OCI-LY7 (cell line): ENCODE results near the gene CHRM5. TPM values are rescaled to one million over a fixed set of nuclear protein-coding genes. Genes with fewer than 3 reads are reported as not detected.

ENCODE experiments used
- BruUV-seq: library from RNA; stranded (reverse); fragments of 400-500 nt; replicated peaks from 2 replicates; lab custom pipeline; 2021; lab: Mats Ljungman, UMichigan
- CTCF ChIA-PET: fragments of 300-600 bp; sonication (Branson Sonifier 250); formaldehyde crosslinking; loops from one replicate; lab custom pipeline; 2022; ENCODE audit warnings: antibody characterized with exemption; ENCODE audit not compliant: unreplicated experiment; lab: Charles Lee
- POLR2A ChIA-PET: fragments of 300-600 bp; sonication (Branson Sonifier 250); formaldehyde crosslinking; loops from one replicate; lab custom pipeline; 2022; ENCODE audit warnings: antibody characterized with exemption; lab: Charles Lee
- DNase-seq: peaks from one replicate; pipeline ENCODE4 v3.0.0-alpha.2; 2015; ENCODE audit warnings: low spot score
- H2AFZ ChIP-seq: fragments of 200-600 bp; sonication (generic), shearing (Covaris generic); 2 replicates; pipeline ENCODE4 v1.6.1; 2014; ENCODE audit warnings: mild to moderate bottlenecking, antibody characterized with exemption, low read length, moderate library complexity
- H3K27ac ChIP-seq: fragments of 200-600 bp; sonication (generic); 2 replicates; pipeline ENCODE4 v1.5.1; 2014; ENCODE audit warnings: mixed run types, low read depth, mild to moderate bottlenecking, moderate library complexity, low read length, inconsistent platforms; ENCODE audit not compliant: poor library complexity, severe bottlenecking
- H3K36me3 ChIP-seq: fragments of 200-600 bp; sonication (generic); 2 replicates; pipeline ENCODE4 v1.6.1; 2014; ENCODE audit warnings: mild to moderate bottlenecking, antibody characterized with exemption, low read length, moderate library complexity, mixed read lengths; ENCODE audit not compliant: insufficient read depth
- H3K4me1 ChIP-seq: fragments of 200-600 bp; sonication (generic); 2 replicates; pipeline ENCODE4 v1.5.1; 2014; ENCODE audit warnings: mild to moderate bottlenecking, low read length; ENCODE audit not compliant: insufficient read depth, poor library complexity, severe bottlenecking
- H3K4me2 ChIP-seq: fragments of 200-600 bp; sonication (generic); 2 replicates; pipeline ENCODE4 v1.6.1; 2014; ENCODE audit warnings: mild to moderate bottlenecking, low read length
- H3K4me3 ChIP-seq: fragments of 200-600 bp; sonication (generic); 2 replicates; pipeline ENCODE4 v1.5.1; 2014; ENCODE audit warnings: mild to moderate bottlenecking, low read depth, low read length; ENCODE audit not compliant: poor library complexity, severe bottlenecking
- H3K79me2 ChIP-seq: fragments of 200-600 bp; sonication (generic); 2 replicates; pipeline ENCODE4 v1.6.1; 2016; ENCODE audit warnings: low read depth, mild to moderate bottlenecking, low read length, moderate library complexity, mixed read lengths; ENCODE audit not compliant: insufficient read depth
- H3K9me2 ChIP-seq: fragments of 200-600 bp; sonication (generic); 2 replicates; pipeline ENCODE4 v1.6.1; 2016; ENCODE audit warnings: mild to moderate bottlenecking, low read length, mixed read lengths; ENCODE audit not compliant: insufficient read depth
- H3K9me3 ChIP-seq: fragments of 200-600 bp; sonication (generic); 2 replicates; pipeline ENCODE4 v1.6.1; 2014; ENCODE audit warnings: mild to moderate bottlenecking, mixed run types, low read length, mixed read lengths
- H4K20me1 ChIP-seq: fragments of 200-600 bp; sonication (generic); 2 replicates; pipeline ENCODE4 v1.6.1; 2014; ENCODE audit warnings: mild to moderate bottlenecking, antibody characterized with exemption, low read length, moderate library complexity, mixed read lengths; ENCODE audit not compliant: insufficient read depth
- EZH2phosphoT487 ChIP-seq: fragments of 200-600 bp; sonication (generic); IDR thresholded peaks from 2 replicates; pipeline ENCODE4 v1.6.1; 2018; ENCODE audit warnings: low read depth, borderline replicate concordance, mild to moderate bottlenecking, mixed run types, antibody characterized with exemption, low read length, moderate library complexity, mixed read lengths
- intact Hi-C: fragments of 100-400 bp; cut with micrococcal nuclease; formaldehyde crosslinking; loops from one replicate; pipeline ENCODE4 v1.10.0; 2022; ENCODE audit not compliant: unreplicated experiment
- total RNA-seq, 2 experiments: library from RNA; depleted of rRNA in 1 of 2; stranded (reverse); fragments of >200 nt in 1 of 2; shearing (Covaris generic) in 1 of 2; gene quantifications; 2 replicates each; pipeline ENCODE4 v1.2.3, GENCODE V29; 2014 to 2022
- TF ChIP-seq, protein P1 (sequence below): fragments of 200-600 bp; sonication (generic); conservative IDR thresholded peaks from 2 replicates; pipeline ENCODE4 v1.5.1; 2014; ENCODE audit warnings: mild to moderate bottlenecking, antibody characterized with exemption, low read length, moderate library complexity, mixed read lengths

CHRM5 gene
- total RNA-seq, 2 experiments from 2014 or later: not detected

DNA sequence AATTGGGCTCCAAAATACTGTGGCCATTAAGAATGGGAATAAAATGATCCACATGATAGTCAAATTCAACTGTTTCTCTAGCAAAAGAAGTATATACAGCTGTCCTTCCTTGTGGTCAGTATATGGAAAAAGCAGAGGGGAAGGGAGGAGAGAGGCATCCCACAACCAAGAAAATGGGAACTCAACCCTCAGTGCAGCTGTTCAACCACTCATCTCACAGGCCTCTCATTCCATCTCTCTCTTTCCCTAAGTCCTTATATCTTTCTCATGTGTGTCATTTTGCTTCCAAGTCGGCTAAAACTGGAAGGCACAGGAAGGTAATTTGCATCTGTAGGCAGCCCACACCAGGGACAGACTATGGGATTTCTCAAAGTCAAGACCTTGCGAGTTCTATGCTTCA is 43.2 kb downstream of the CHRM5 start:
- Histone ChIP-seq H3K27ac (no peak overlapping the region), H3K36me3 (no peaks in the 10 kb centered on the region), H2AFZ (no peak overlapping the region), H4K20me1 (no peaks in the 10 kb centered on the region), H3K4me1 (no peaks in the 10 kb centered on the region), H3K9me3 (no peaks in the 10 kb centered on the region), H3K4me2 (no peak overlapping the region), H3K4me3 (no peak overlapping the region), H3K79me2 (no peaks in the 10 kb centered on the region), H3K9me2 (no peaks in the 10 kb centered on the region)
- ChIA-PET CTCF (no interaction called here), POLR2A (no interaction called here)
- TF ChIP-seq, protein P1, sequence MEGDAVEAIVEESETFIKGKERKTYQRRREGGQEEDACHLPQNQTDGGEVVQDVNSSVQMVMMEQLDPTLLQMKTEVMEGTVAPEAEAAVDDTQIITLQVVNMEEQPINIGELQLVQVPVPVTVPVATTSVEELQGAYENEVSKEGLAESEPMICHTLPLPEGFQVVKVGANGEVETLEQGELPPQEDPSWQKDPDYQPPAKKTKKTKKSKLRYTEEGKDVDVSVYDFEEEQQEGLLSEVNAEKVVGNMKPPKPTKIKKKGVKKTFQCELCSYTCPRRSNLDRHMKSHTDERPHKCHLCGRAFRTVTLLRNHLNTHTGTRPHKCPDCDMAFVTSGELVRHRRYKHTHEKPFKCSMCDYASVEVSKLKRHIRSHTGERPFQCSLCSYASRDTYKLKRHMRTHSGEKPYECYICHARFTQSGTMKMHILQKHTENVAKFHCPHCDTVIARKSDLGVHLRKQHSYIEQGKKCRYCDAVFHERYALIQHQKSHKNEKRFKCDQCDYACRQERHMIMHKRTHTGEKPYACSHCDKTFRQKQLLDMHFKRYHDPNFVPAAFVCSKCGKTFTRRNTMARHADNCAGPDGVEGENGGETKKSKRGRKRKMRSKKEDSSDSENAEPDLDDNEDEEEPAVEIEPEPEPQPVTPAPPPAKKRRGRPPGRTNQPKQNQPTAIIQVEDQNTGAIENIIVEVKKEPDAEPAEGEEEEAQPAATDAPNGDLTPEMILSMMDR: no peak
- TF ChIP-seq EZH2phosphoT487: no peak
- no peak for DNase-seq
- BruUV-seq: no TSS peak
- intact Hi-C loops: no loop called here

DNA sequence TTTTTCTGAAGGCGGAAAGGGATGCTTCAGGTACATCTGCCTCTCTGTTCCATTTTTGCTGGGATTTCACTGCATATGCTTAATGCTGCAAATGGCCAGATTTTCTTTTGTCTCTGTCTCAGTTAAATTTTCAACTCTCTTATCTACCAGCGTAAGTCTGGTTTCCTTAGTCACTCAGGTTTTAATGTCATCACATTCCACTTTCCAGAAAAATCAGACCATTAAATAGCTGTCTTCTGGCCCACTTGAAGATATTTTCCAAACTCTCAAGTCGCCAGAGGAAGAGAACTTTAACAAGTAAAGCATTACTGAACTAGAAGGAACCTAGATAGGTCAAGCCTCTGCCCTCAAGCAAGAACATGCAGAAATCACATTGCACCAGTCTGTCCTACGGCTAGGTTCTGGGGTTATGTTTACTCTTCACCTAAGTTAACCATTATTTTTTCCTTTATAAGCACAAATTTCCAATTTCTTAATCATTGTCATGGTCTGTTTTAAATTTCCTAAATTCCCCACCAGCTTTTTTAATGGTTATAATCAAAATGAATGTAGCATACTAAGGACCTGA is 44.2 kb downstream of the CHRM5 start:
- Histone ChIP-seq H3K27ac (no peak overlapping the region), H2AFZ (no peak overlapping the region), H3K36me3 (no peaks in the 10 kb centered on the region), H4K20me1 (no peaks in the 10 kb centered on the region), H3K4me2 (no peak overlapping the region), H3K4me1 (no peaks in the 10 kb centered on the region), H3K79me2 (no peaks in the 10 kb centered on the region), H3K9me3 (no peaks in the 10 kb centered on the region), H3K4me3 (no peak overlapping the region), H3K9me2 (no peaks in the 10 kb centered on the region)
- ChIA-PET POLR2A (no interaction called here), CTCF (no interaction called here)
- TF ChIP-seq, protein P1: no peak
- no peak for TF ChIP-seq EZH2phosphoT487
- intact Hi-C loops: loop anchor here (1.0 kb wide), 1 partner anchor 12 kb away; no protein-coding TSS in a partner anchor
- DNase-seq: no peak
- BruUV-seq: no TSS peak

DNA sequence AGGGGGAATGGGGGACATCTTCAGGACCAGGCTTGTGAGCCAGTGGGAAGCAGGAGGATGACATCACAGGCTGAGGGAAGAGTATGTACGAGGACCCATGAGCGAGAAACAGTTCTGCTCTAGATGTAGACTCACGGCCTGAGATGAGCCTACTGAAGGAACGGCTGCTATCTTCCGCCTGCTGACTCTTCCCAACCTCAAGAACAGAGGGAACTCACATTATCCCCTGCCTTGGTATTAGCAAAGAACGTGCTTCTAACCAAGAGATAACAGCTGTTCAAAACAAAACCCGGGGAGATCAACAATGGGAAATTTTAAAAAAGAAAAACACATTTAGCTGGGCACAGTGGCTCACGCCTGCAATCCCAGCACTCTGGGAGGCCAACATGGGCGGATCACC is 45.4 kb downstream of the CHRM5 start:
- no peak overlapping the region for H3K4me3 ChIP-seq
- no peaks in the 10 kb centered on the region for H4K20me1 ChIP-seq
- H3K4me2 ChIP-seq: no peak overlapping the region
- H3K4me1 ChIP-seq: no peaks in the 10 kb centered on the region
- no peaks in the 10 kb centered on the region for H3K79me2 ChIP-seq
- no TSS peak for BruUV-seq
- H3K9me3 ChIP-seq: no peaks in the 10 kb centered on the region
- H3K36me3 ChIP-seq: no peaks in the 10 kb centered on the region
- DNase-seq: no peak
- ChIA-PET CTCF (interaction anchor here (0.7 kb wide), 1 partner anchor 1487 kb away, joined by 3 read pairs; no protein-coding TSS in a partner anchor), POLR2A (no interaction called here)
- H2AFZ ChIP-seq: no peak overlapping the region
- H3K27ac ChIP-seq: no peak overlapping the region
- TF ChIP-seq EZH2phosphoT487: no peak
- TF ChIP-seq, protein P1: no peak
- no peaks in the 10 kb centered on the region for H3K9me2 ChIP-seq
- intact Hi-C loops: no loop called here
